ENCODE measurements around the gene MYRF. TPM values are rescaled to one million over a fixed set of nuclear protein-coding genes. Genes with fewer than 3 reads are reported as not detected.

The MYRF gene
- total and polyA plus RNA-seq, 2 donors (not counting 1 experiment from before 2014, with no cell fraction given), result 0.27 to 0.34 TPM

DNA sequence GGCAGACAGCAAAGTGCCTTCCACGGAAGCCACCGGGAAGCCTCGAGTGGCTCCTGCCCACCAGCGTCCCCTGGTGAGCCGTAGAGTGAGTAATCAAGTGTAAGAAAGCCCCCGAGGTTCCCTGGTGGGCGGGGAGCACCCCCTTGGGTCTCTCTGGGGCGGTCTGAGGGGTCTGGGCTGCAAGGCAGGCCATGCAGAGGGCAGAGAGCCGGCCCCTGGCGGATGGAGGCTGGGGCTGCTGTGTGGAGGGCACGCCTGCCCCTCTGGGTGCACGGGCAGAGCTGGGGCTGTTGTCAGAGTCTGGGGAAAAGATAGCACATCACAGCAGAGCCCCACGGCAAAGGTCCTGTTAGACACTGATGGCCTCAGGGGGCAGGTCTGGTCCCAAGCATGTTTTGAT is 25.7 kb upstream of the MYRF start:
- no peaks in the 10 kb centered on the region for H3K27me3 ChIP-seq (replicated peaks in 1 of 4; ENCODE audit: control extremely low read depth in 1 of 4, control insufficient read depth in 3 of 4, insufficient read depth in 4 of 4, low read length in 3 of 4)
- no peak overlapping the region for H3K4me3 Mint-ChIP-seq
- no peak overlapping the region for H3K4me2 ChIP-seq (replicated peaks; ENCODE audit: low read depth, low read length, poor library complexity, severe bottlenecking)
- H3K36me3 ChIP-seq (replicated peaks in 1 of 2; ENCODE audit: control extremely low read depth in 1 of 2, control insufficient read depth in 1 of 2, extremely low read depth in 1 of 2, insufficient read depth in 2 of 2, low read length in 1 of 2), result no peaks in the 10 kb centered on the region
- intact Hi-C loops (cut with micrococcal nuclease), result no loop called here
- ATAC-seq (ENCODE audit: low read depth), result no peak
- no peak overlapping the region for H3K27ac Mint-ChIP-seq
- no peaks in the 10 kb centered on the region for H3K9me3 Mint-ChIP-seq (ENCODE audit: insufficient read depth)
- H3K9ac ChIP-seq (ENCODE audit: low read length), result no peak overlapping the region
- POLR2A ChIA-PET, result no interaction called here
- H2AFZ ChIP-seq (ENCODE audit: insufficient read depth, low read depth, low read length, poor library complexity, severe bottlenecking), result no peak overlapping the region
- CTCF ChIA-PET, result no interaction called here
- H3K79me2 ChIP-seq (ENCODE audit: control insufficient read depth, insufficient read depth, low read length), result no peaks in the 10 kb centered on the region
- no peaks in the 10 kb centered on the region for H3K4me1 ChIP-seq (ENCODE audit: control insufficient read depth in 2 of 2, insufficient read depth in 2 of 2, low read length in 2 of 2)
- peaks cover 4% of the 10 kb centered on the region for H3K27me3 Mint-ChIP-seq
- WGBS (ENCODE audit: insufficient coverage), result 89% methylated on average over 13 of the region's 13 CpGs
- H3K9me3 ChIP-seq (ENCODE audit: control extremely low read depth in 1 of 3, control insufficient read depth in 2 of 3, insufficient read depth in 1 of 3, low read length in 2 of 3), result no peaks in the 10 kb centered on the region
- DNase-seq, result no peak
- no peak overlapping the region for H3K4me3 ChIP-seq (ENCODE audit: control extremely low read depth in 1 of 5, extremely low read depth in 1 of 5, insufficient read depth in 1 of 5, low read depth in 2 of 5, low read length in 4 of 5)
- H4K20me1 ChIP-seq (ENCODE audit: control insufficient read depth, insufficient read depth, low read length, poor library complexity, severe bottlenecking), result no peaks in the 10 kb centered on the region
- H3K4me1 Mint-ChIP-seq, result no peaks in the 10 kb centered on the region
- TF ChIP-seq, protein P1, sequence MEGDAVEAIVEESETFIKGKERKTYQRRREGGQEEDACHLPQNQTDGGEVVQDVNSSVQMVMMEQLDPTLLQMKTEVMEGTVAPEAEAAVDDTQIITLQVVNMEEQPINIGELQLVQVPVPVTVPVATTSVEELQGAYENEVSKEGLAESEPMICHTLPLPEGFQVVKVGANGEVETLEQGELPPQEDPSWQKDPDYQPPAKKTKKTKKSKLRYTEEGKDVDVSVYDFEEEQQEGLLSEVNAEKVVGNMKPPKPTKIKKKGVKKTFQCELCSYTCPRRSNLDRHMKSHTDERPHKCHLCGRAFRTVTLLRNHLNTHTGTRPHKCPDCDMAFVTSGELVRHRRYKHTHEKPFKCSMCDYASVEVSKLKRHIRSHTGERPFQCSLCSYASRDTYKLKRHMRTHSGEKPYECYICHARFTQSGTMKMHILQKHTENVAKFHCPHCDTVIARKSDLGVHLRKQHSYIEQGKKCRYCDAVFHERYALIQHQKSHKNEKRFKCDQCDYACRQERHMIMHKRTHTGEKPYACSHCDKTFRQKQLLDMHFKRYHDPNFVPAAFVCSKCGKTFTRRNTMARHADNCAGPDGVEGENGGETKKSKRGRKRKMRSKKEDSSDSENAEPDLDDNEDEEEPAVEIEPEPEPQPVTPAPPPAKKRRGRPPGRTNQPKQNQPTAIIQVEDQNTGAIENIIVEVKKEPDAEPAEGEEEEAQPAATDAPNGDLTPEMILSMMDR (IDR thresholded peaks at IDR 0.05), result no peak
- TF ChIP-seq EZH2 (IDR thresholded peaks at IDR 0.05; ENCODE audit: borderline replicate concordance, insufficient read depth, low read depth, low read length, poor library complexity, severe bottlenecking), result no peak
- H3K27ac ChIP-seq (ENCODE audit: low read length in 2 of 2), result no peak overlapping the region

DNA sequence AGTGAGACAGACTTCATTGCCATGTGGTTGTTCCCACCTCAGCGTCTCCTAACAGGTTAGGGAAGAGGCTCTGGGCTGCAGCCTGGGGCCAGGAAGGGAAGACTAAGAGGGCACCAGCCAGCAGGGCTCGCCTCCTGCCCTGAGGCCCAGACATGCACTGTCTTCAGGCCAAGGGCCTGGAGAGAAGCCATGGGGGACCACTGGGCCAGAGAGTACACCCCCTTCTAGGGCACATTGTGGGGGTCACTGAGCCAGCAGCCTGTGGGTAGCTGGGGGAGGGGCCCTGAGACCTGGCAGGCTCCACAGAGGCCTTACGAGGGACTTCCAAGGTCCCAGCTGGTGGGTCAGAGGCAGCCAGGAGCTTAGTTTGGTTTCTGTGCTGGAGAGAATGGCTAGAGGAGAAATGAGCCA is 25.0 kb upstream of the MYRF start:
- POLR2A ChIA-PET, result no interaction called here
- ATAC-seq (ENCODE audit: low read depth) (no peak), DNase-seq (no peak)
- no peaks in the 10 kb centered on the region for H3K79me2 ChIP-seq (ENCODE audit: control insufficient read depth, insufficient read depth, low read length)
- H3K9ac ChIP-seq (ENCODE audit: low read length), result no peak overlapping the region
- H3K27ac ChIP-seq (ENCODE audit: low read length in 2 of 2), result no peak overlapping the region
- H3K4me3 ChIP-seq (ENCODE audit: control extremely low read depth in 1 of 5, extremely low read depth in 1 of 5, insufficient read depth in 1 of 5, low read depth in 2 of 5, low read length in 4 of 5), result no peak overlapping the region
- Mint-ChIP-seq H3K27me3 (peaks cover 4% of the 10 kb centered on the region), H3K4me3 (no peak overlapping the region), H3K4me1 (no peaks in the 10 kb centered on the region), H3K9me3 (ENCODE audit: insufficient read depth) (no peaks in the 10 kb centered on the region), H3K27ac (no peak overlapping the region)
- intact Hi-C loops (cut with micrococcal nuclease), result no loop called here
- no peak overlapping the region for H3K4me2 ChIP-seq (replicated peaks; ENCODE audit: low read depth, low read length, poor library complexity, severe bottlenecking)
- 84% methylated on average over 3 of the region's 3 CpGs for WGBS (ENCODE audit: insufficient coverage)
- no peaks in the 10 kb centered on the region for H4K20me1 ChIP-seq (ENCODE audit: control insufficient read depth, insufficient read depth, low read length, poor library complexity, severe bottlenecking)
- no peaks in the 10 kb centered on the region for H3K4me1 ChIP-seq (ENCODE audit: control insufficient read depth in 2 of 2, insufficient read depth in 2 of 2, low read length in 2 of 2)
- no peak overlapping the region for H2AFZ ChIP-seq (ENCODE audit: insufficient read depth, low read depth, low read length, poor library complexity, severe bottlenecking)
- CTCF ChIA-PET, result no interaction called here
- H3K27me3 ChIP-seq (replicated peaks in 1 of 4; ENCODE audit: control extremely low read depth in 1 of 4, control insufficient read depth in 3 of 4, insufficient read depth in 4 of 4, low read length in 3 of 4), result no peaks in the 10 kb centered on the region
- H3K9me3 ChIP-seq (ENCODE audit: control extremely low read depth in 1 of 3, control insufficient read depth in 2 of 3, insufficient read depth in 1 of 3, low read length in 2 of 3), result no peaks in the 10 kb centered on the region
- no peaks in the 10 kb centered on the region for H3K36me3 ChIP-seq (replicated peaks in 1 of 2; ENCODE audit: control extremely low read depth in 1 of 2, control insufficient read depth in 1 of 2, extremely low read depth in 1 of 2, insufficient read depth in 2 of 2, low read length in 1 of 2)
- TF ChIP-seq EZH2 (IDR thresholded peaks at IDR 0.05; ENCODE audit: borderline replicate concordance, insufficient read depth, low read depth, low read length, poor library complexity, severe bottlenecking), result no peak
- TF ChIP-seq, protein P1 (IDR thresholded peaks at IDR 0.05), result no peak

Data from B cell (primary cell).